ENCODE measurements around the gene AKNAD1. TPM values are rescaled to one million over a fixed set of nuclear protein-coding genes. Genes with fewer than 3 reads are reported as not detected.
A peak's percentile ranks its signal among the peaks of the same experiment; 100 is the strongest.

AKNAD1 gene
- total RNA-seq, 3 donors from 2014 or later = 2.3 to 4.1 (median 2.9) TPM

DNA sequence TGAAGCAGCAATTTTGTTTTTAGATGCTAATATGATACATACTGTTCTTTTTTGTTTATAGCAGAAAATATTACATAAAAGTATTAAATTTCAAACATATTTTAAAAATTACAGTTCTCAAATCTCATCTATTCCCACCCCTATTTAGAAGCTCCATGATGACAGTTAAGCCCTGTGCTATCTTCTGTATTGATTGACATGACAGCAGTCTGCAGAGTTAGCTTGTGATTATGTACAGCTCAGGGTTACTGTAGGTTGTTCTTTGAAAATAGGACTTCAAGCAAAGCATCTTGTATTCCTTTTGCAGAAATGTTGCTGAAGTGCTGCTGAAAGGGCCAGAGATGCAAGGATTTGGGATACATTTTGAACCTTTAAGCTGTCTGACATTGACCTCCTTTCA is 28.1 kb upstream of the AKNAD1 start:
- H3K27ac ChIP-seq = no peak overlapping the region
- TF ChIP-seq POLR2A (IDR thresholded peaks at IDR 0.05) (no peak), POLR2AphosphoS5 (IDR thresholded peaks at IDR 0.05) (no peak)
- TF ChIP-seq, protein P1, sequence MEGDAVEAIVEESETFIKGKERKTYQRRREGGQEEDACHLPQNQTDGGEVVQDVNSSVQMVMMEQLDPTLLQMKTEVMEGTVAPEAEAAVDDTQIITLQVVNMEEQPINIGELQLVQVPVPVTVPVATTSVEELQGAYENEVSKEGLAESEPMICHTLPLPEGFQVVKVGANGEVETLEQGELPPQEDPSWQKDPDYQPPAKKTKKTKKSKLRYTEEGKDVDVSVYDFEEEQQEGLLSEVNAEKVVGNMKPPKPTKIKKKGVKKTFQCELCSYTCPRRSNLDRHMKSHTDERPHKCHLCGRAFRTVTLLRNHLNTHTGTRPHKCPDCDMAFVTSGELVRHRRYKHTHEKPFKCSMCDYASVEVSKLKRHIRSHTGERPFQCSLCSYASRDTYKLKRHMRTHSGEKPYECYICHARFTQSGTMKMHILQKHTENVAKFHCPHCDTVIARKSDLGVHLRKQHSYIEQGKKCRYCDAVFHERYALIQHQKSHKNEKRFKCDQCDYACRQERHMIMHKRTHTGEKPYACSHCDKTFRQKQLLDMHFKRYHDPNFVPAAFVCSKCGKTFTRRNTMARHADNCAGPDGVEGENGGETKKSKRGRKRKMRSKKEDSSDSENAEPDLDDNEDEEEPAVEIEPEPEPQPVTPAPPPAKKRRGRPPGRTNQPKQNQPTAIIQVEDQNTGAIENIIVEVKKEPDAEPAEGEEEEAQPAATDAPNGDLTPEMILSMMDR (IDR thresholded peaks at IDR 0.05) = no peak
- no peak overlapping the region for H3K4me3 ChIP-seq
- H3K4me1 ChIP-seq = no peaks in the 10 kb centered on the region
- intact Hi-C loops (cut with DNase I; ENCODE audit: low total_unique reads) = no loop called here
- no peaks in the 10 kb centered on the region for H3K9me3 ChIP-seq
- no peaks in the 10 kb centered on the region for H3K36me3 ChIP-seq
- DNase-seq (ENCODE audit: low spot score in 2 of 2) = no peak
- H3K27me3 ChIP-seq = no peaks in the 10 kb centered on the region

DNA sequence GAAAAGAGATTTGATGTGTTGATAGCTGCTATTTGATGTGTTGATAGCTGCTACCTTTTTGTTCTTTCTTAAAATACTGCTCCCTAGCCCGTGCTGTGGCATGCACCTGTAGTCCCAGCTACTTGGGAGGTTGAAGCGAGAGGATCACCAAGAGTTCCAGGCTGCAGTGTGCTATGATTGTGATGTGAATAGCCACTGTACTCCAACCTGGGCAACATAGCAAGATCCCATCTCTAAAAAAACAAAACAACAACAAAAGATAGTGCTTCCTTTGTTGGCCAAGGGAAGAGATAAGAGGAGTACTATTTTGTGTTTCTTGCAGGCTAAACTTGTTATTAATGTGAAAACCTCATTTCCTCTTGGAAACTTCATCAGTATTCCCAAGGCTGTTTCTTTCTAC is 25.9 kb upstream of the AKNAD1 start:
- H3K36me3 ChIP-seq = no peaks in the 10 kb centered on the region
- no peak for DNase-seq (ENCODE audit: low spot score in 2 of 2)
- TF ChIP-seq POLR2AphosphoS5 (IDR thresholded peaks at IDR 0.05) (no peak), POLR2A (IDR thresholded peaks at IDR 0.05) (no peak)
- TF ChIP-seq, protein P1 (IDR thresholded peaks at IDR 0.05) = no peak
- intact Hi-C loops (cut with DNase I; ENCODE audit: low total_unique reads) = no loop called here
- no peaks in the 10 kb centered on the region for H3K4me1 ChIP-seq
- H3K27ac ChIP-seq = no peak overlapping the region
- H3K27me3 ChIP-seq = no peaks in the 10 kb centered on the region
- H3K4me3 ChIP-seq = no peak overlapping the region
- H3K9me3 ChIP-seq = no peaks in the 10 kb centered on the region

DNA sequence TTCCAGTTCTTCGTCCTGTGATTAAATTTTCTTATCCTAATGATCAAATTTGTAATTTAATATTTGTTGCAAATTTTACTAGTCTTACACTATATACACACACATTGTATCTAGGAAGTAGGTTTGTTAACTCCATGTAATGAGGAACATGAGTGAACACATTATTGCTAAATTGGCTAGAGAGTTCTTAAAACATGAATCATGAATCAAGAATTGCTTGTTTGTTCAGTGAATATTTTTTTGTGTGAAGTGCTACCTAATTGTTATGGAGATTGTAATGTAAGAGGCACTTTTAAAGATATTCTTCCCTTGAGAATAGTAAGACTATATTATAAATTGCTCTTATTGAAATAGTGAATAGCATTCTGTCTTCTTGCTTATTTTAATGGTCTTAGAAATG is 24.5 kb upstream of the AKNAD1 start:
- Histone ChIP-seq H3K4me1 (no peaks in the 10 kb centered on the region), H3K9me3 (no peaks in the 10 kb centered on the region), H3K4me3 (no peak overlapping the region), H3K27ac (no peak overlapping the region), H3K27me3 (no peaks in the 10 kb centered on the region), H3K36me3 (no peaks in the 10 kb centered on the region)
- intact Hi-C loops (cut with DNase I; ENCODE audit: low total_unique reads) = no loop called here
- no peak for DNase-seq (ENCODE audit: low spot score in 2 of 2)
- no peak for TF ChIP-seq POLR2AphosphoS5 (IDR thresholded peaks at IDR 0.05)
- no peak for TF ChIP-seq POLR2A (IDR thresholded peaks at IDR 0.05)
- TF ChIP-seq, protein P1 (IDR thresholded peaks at IDR 0.05) = no peak

DNA sequence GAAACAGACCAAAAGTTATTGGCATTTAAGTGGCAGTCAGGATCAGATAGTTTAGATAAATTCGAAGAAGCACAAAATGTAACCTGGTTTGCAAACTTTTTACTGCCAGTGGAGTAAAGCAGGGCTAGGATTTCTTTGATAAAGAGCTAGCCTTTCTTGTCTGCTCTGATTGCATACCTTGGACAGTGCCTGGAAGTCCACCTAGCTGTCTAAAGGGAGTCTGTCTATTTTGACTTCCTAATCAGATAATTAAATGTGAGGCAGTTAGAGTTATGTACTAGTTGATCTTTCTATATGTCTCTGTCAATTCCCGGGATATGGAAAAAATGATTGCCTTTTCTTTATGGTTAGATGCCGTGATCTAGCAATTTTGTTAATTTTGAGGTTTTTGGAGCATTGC is 24.0 kb upstream of the AKNAD1 start:
- Histone ChIP-seq H3K27ac (no peak overlapping the region), H3K27me3 (no peaks in the 10 kb centered on the region), H3K4me1 (no peaks in the 10 kb centered on the region), H3K4me3 (no peak overlapping the region), H3K36me3 (no peaks in the 10 kb centered on the region), H3K9me3 (no peaks in the 10 kb centered on the region)
- no peak for DNase-seq (ENCODE audit: low spot score in 2 of 2)
- intact Hi-C loops (cut with DNase I; ENCODE audit: low total_unique reads) = no loop called here
- TF ChIP-seq POLR2AphosphoS5 (IDR thresholded peaks at IDR 0.05) (no peak), POLR2A (IDR thresholded peaks at IDR 0.05) (no peak)
- TF ChIP-seq, protein P1 (IDR thresholded peaks at IDR 0.05) = no peak

DNA sequence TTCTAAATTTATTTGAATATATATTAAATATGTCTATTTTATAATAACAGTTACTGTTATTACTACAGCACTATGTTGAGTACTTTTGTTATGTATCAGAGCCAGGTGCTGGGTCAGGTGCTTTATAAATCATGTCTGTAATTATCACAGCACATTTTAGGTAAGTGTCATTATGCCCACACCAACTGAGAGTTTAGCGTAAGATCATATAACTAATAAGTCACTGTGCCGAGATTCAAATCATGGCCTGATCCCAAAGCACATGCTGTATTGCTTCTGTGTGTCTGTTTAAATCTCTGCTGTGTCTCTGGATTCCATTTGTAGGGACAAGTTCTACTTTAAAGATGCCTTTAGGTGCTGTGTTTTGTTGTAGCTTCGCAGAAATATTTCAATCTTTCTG is 21.8 kb upstream of the AKNAD1 start:
- Histone ChIP-seq H3K27ac (no peak overlapping the region), H3K4me1 (no peaks in the 10 kb centered on the region), H3K4me3 (peak overlapping the region in 1 of 3 donors; percentile 78), H3K9me3 (no peaks in the 10 kb centered on the region), H3K27me3 (no peaks in the 10 kb centered on the region), H3K36me3 (no peaks in the 10 kb centered on the region)
- no peak for TF ChIP-seq POLR2AphosphoS5 (IDR thresholded peaks at IDR 0.05)
- TF ChIP-seq, protein P1 (IDR thresholded peaks at IDR 0.05) = no peak
- TF ChIP-seq POLR2A (IDR thresholded peaks at IDR 0.05) = no peak
- intact Hi-C loops (cut with DNase I; ENCODE audit: low total_unique reads) = no loop called here
- DNase-seq (ENCODE audit: low spot score in 2 of 2) = no peak

All from breast epithelium (tissue), 4 donors.